Left kidney (tissue), 2 donors: ENCODE data around the gene RFC4. TPM values are rescaled to one million over a fixed set of nuclear protein-coding genes. Genes with fewer than 3 reads are reported as not detected.

Source experiments
- DNase-seq: peaks from one replicate; pipeline ENCODE4 v3.0.0-alpha.2; 2013
- polyA plus RNA-seq: library from polyadenylated mRNA; unstranded; fragments of 120-200 nt; gene quantifications from one replicate; pipeline ENCODE4 v1.2.1, GENCODE V29; 2013; ENCODE audit not compliant: insufficient read length

RFC4 gene
- polyA plus RNA-seq, 1 donor = 74.0 TPM

- DNase-seq = no peak
Measured at GRCh38 chr3:186788482-186789370, 17.6 kb downstream of the RFC4 start.

- DNase-seq = no peak
Measured at GRCh38 chr3:186787642-186788481, 18.4 kb downstream of the RFC4 start.

GRCh38 chr3:186786922-186787321 lies 19.4 kb downstream of the RFC4 start:
- no peak for DNase-seq

GRCh38 chr3:186785495-186786018 lies 20.7 kb downstream of the RFC4 start:
- no peak for DNase-seq

GRCh38 chr3:186784820-186785494 lies 21.3 kb downstream of the RFC4 start:
- no peak for DNase-seq

- peak; percentile 79 for DNase-seq
Measured at GRCh38 chr3:186783731-186784515, 22.4 kb downstream of the RFC4 start.

GRCh38 chr3:186783058-186783730 lies 23.1 kb downstream of the RFC4 start, which contains the start of gene EIF4A2:
TSS of gene EIF4A2 (plus strand) at chr3:186783577. CDS start at chr3:186783611, 34 bp downstream.
- peak; percentile 91 for DNase-seq

- peak; percentile 58 for DNase-seq
Measured at GRCh38 chr3:186782542-186783057, 23.7 kb downstream of the RFC4 start.

- no peak for DNase-seq
Measured at GRCh38 chr3:186779204-186779603, 27.1 kb downstream of the RFC4 start.

- DNase-seq = no peak
Measured at GRCh38 chr3:186775999-186776398, 30.3 kb downstream of the RFC4 start.

GRCh38 chr3:186772701-186773417 lies 33.4 kb downstream of the RFC4 start:
- peak; percentile 26 for DNase-seq

GRCh38 chr3:186772281-186772694 lies 34.0 kb downstream of the RFC4 start:
- DNase-seq = no peak

GRCh38 chr3:186760897-186761447 lies 45.3 kb downstream of the RFC4 start:
- DNase-seq = no peak

- no peak for DNase-seq
Measured at GRCh38 chr3:186760141-186760833, 46.0 kb downstream of the RFC4 start.

GRCh38 chr3:186759231-186759930 lies 46.9 kb downstream of the RFC4 start:
- DNase-seq = no peak

GRCh38 chr3:186757686-186758220 lies 48.5 kb downstream of the RFC4 start:
- no peak for DNase-seq

GRCh38 chr3:186757214-186757613 lies 49.1 kb downstream of the RFC4 start:
- DNase-seq = no peak

GRCh38 chr3:186754871-186755270 lies 51.4 kb downstream of the RFC4 start:
- no peak for DNase-seq
